OCI-LY7 (cell line): ENCODE results near the gene TPP1. TPM values are rescaled to one million over a fixed set of nuclear protein-coding genes. Genes with fewer than 3 reads are reported as not detected.

Experiments used
- BruUV-seq: library from RNA; stranded (reverse); fragments of 400-500 nt; replicated peaks from 2 replicates; lab custom pipeline; 2021; lab: Mats Ljungman, UMichigan
- CTCF ChIA-PET: fragments of 300-600 bp; sonication (Branson Sonifier 250); formaldehyde crosslinking; loops from one replicate; lab custom pipeline; 2022; ENCODE audit warnings: antibody characterized with exemption; ENCODE audit not compliant: unreplicated experiment; lab: Charles Lee
- POLR2A ChIA-PET: fragments of 300-600 bp; sonication (Branson Sonifier 250); formaldehyde crosslinking; loops from one replicate; lab custom pipeline; 2022; ENCODE audit warnings: antibody characterized with exemption; lab: Charles Lee
- DNase-seq: peaks from one replicate; pipeline ENCODE4 v3.0.0-alpha.2; 2015; ENCODE audit warnings: low spot score
- H2AFZ ChIP-seq: fragments of 200-600 bp; sonication (generic), shearing (Covaris generic); 2 replicates; pipeline ENCODE4 v1.6.1; 2014; ENCODE audit warnings: mild to moderate bottlenecking, antibody characterized with exemption, low read length, moderate library complexity
- H3K27ac ChIP-seq: fragments of 200-600 bp; sonication (generic); 2 replicates; pipeline ENCODE4 v1.5.1; 2014; ENCODE audit warnings: mixed run types, low read depth, mild to moderate bottlenecking, moderate library complexity, low read length, inconsistent platforms; ENCODE audit not compliant: poor library complexity, severe bottlenecking
- H3K36me3 ChIP-seq: fragments of 200-600 bp; sonication (generic); 2 replicates; pipeline ENCODE4 v1.6.1; 2014; ENCODE audit warnings: mild to moderate bottlenecking, antibody characterized with exemption, low read length, moderate library complexity, mixed read lengths; ENCODE audit not compliant: insufficient read depth
- H3K4me1 ChIP-seq: fragments of 200-600 bp; sonication (generic); 2 replicates; pipeline ENCODE4 v1.5.1; 2014; ENCODE audit warnings: mild to moderate bottlenecking, low read length; ENCODE audit not compliant: insufficient read depth, poor library complexity, severe bottlenecking
- H3K4me2 ChIP-seq: fragments of 200-600 bp; sonication (generic); 2 replicates; pipeline ENCODE4 v1.6.1; 2014; ENCODE audit warnings: mild to moderate bottlenecking, low read length
- H3K4me3 ChIP-seq: fragments of 200-600 bp; sonication (generic); 2 replicates; pipeline ENCODE4 v1.5.1; 2014; ENCODE audit warnings: mild to moderate bottlenecking, low read depth, low read length; ENCODE audit not compliant: poor library complexity, severe bottlenecking
- H3K79me2 ChIP-seq: fragments of 200-600 bp; sonication (generic); 2 replicates; pipeline ENCODE4 v1.6.1; 2016; ENCODE audit warnings: low read depth, mild to moderate bottlenecking, low read length, moderate library complexity, mixed read lengths; ENCODE audit not compliant: insufficient read depth
- H3K9me2 ChIP-seq: fragments of 200-600 bp; sonication (generic); 2 replicates; pipeline ENCODE4 v1.6.1; 2016; ENCODE audit warnings: mild to moderate bottlenecking, low read length, mixed read lengths; ENCODE audit not compliant: insufficient read depth
- H3K9me3 ChIP-seq: fragments of 200-600 bp; sonication (generic); 2 replicates; pipeline ENCODE4 v1.6.1; 2014; ENCODE audit warnings: mild to moderate bottlenecking, mixed run types, low read length, mixed read lengths
- H4K20me1 ChIP-seq: fragments of 200-600 bp; sonication (generic); 2 replicates; pipeline ENCODE4 v1.6.1; 2014; ENCODE audit warnings: mild to moderate bottlenecking, antibody characterized with exemption, low read length, moderate library complexity, mixed read lengths; ENCODE audit not compliant: insufficient read depth
- CTCF ChIP-seq: fragments of 200-600 bp; sonication (generic); conservative IDR thresholded peaks from 2 replicates; pipeline ENCODE4 v1.5.1; 2014; ENCODE audit warnings: mild to moderate bottlenecking, antibody characterized with exemption, low read length, moderate library complexity, mixed read lengths
- EZH2phosphoT487 ChIP-seq: fragments of 200-600 bp; sonication (generic); IDR thresholded peaks from 2 replicates; pipeline ENCODE4 v1.6.1; 2018; ENCODE audit warnings: low read depth, borderline replicate concordance, mild to moderate bottlenecking, mixed run types, antibody characterized with exemption, low read length, moderate library complexity, mixed read lengths
- intact Hi-C: fragments of 100-400 bp; cut with micrococcal nuclease; formaldehyde crosslinking; loops from one replicate; pipeline ENCODE4 v1.10.0; 2022; ENCODE audit not compliant: unreplicated experiment
- total RNA-seq, 2 experiments: library from RNA; depleted of rRNA in 1 of 2; stranded (reverse); fragments of >200 nt in 1 of 2; shearing (Covaris generic) in 1 of 2; gene quantifications; 2 replicates each; pipeline ENCODE4 v1.2.3, GENCODE V29; 2014 to 2022

Gene TPP1
- total RNA-seq, 2 experiments from 2014 or later, result 16.6 to 41.1 TPM

- Histone ChIP-seq H2AFZ (no peak overlapping the region), H3K9me2 (no peaks in the 10 kb centered on the region), H3K4me1 (no peaks in the 10 kb centered on the region), H4K20me1 (no peaks in the 10 kb centered on the region), H3K4me3 (no peak overlapping the region), H3K9me3 (no peaks in the 10 kb centered on the region), H3K27ac (no peak overlapping the region), H3K79me2 (peaks cover 6% of the 10 kb centered on the region), H3K4me2 (no peak overlapping the region), H3K36me3 (peaks cover 97% of the 10 kb centered on the region)
- DNase-seq, result no peak
- ChIA-PET POLR2A (interaction anchor here (0.7 to 1.1 kb wide), 4 partner anchors 8 to 65 kb away, joined by 3 read pairs; no protein-coding TSS in a partner anchor), CTCF (no interaction called here)
- no TSS peak for BruUV-seq
- no peak for TF ChIP-seq EZH2phosphoT487
- TF ChIP-seq CTCF, result no peak
- intact Hi-C loops, result no loop called here
Measured at GRCh38 chr11:6596239-6596877, 22.9 kb downstream of the TPP1 start.

- Histone ChIP-seq H3K27ac (no peak overlapping the region), H3K9me3 (no peaks in the 10 kb centered on the region), H4K20me1 (no peaks in the 10 kb centered on the region), H3K9me2 (no peaks in the 10 kb centered on the region), H3K4me1 (no peaks in the 10 kb centered on the region), H3K4me3 (no peak overlapping the region), H2AFZ (no peak overlapping the region), H3K4me2 (no peak overlapping the region), H3K36me3 (peaks cover 81% of the 10 kb centered on the region), H3K79me2 (no peaks in the 10 kb centered on the region)
- TF ChIP-seq CTCF, result no peak
- DNase-seq, result no peak
- ChIA-PET CTCF (no interaction called here), POLR2A (interaction anchor here (0.5 to 1.5 kb wide), 7 partner anchors 10 to 172 kb away, joined by 3 to 5 read pairs (median 4); partner anchors contain the start of gene TAF10)
- intact Hi-C loops, result no loop called here
- BruUV-seq, result no TSS peak
Measured at GRCh38 chr11:6594142-6594768, 25.0 kb downstream of the TPP1 start.

DNA sequence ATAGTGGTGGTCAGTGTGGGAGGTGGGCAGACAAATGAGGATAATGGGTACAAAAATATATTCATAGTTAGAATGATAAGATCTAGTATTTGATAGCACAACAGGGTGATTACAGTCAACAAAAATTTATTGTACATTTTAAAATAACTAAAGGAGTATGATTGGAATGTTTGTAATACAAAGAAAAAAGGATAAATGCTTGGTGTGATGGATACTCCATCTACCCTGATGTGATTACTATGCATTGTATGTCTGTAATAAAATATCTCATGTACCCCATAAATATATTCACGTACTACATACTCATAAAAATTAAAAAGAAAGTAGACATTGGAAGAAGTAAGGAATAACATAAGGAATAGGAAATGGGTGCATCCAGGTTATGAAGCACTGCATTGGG is 31.2 kb downstream of the TPP1 start:
- ChIA-PET CTCF (no interaction called here), POLR2A (no interaction called here)
- no peaks in the 10 kb centered on the region for H4K20me1 ChIP-seq
- peaks cover 19% of the 10 kb centered on the region; the same call in 1 of the 2 replicates for H3K9me3 ChIP-seq
- H3K9me2 ChIP-seq, result no peaks in the 10 kb centered on the region
- H3K79me2 ChIP-seq, result no peaks in the 10 kb centered on the region
- H3K27ac ChIP-seq, result no peak overlapping the region
- peaks cover 22% of the 10 kb centered on the region for H3K36me3 ChIP-seq
- H2AFZ ChIP-seq, result no peak overlapping the region
- no peak for TF ChIP-seq EZH2phosphoT487
- no peak for TF ChIP-seq CTCF
- intact Hi-C loops, result no loop called here
- no peak overlapping the region for H3K4me3 ChIP-seq
- H3K4me1 ChIP-seq, result no peaks in the 10 kb centered on the region
- no TSS peak for BruUV-seq
- DNase-seq, result no peak
- no peak overlapping the region for H3K4me2 ChIP-seq
